Amniotic epithelial cell (primary cell): Measurements from ENCODE around the gene FLVCR2.
"Not testable (repeated sequence)": the region's sequence is repeated elsewhere in the genome, so short reads cannot be mapped to it uniquely, and the experiment has no call there.

Source experiments
- DNase-seq: peaks from one replicate; pipeline ENCODE4 v3.0.0-alpha.2; 2010; ENCODE audit warnings: low read depth

The FLVCR2 gene

GRCh38 chr14:75595226-75595625 is 16.8 kb downstream of the FLVCR2 start:
- peak; percentile 32 for DNase-seq

GRCh38 chr14:75597149-75597548 is 18.7 kb downstream of the FLVCR2 start:
- no peak for DNase-seq

- DNase-seq: not testable (repeated sequence)
These were observed 21.7 kb downstream of the FLVCR2 start for GRCh38 chr14:75600100-75600499.

GRCh38 chr14:75601061-75601460 is 22.6 kb downstream of the FLVCR2 start:
- DNase-seq: not testable (repeated sequence)

GRCh38 chr14:75602503-75602902 is 24.1 kb downstream of the FLVCR2 start:
- DNase-seq: no peak

- DNase-seq: no peak
These were observed 26.8 kb downstream of the FLVCR2 start for GRCh38 chr14:75604979-75605851.

GRCh38 chr14:75605916-75606315 is 27.5 kb downstream of the FLVCR2 start:
- DNase-seq: no peak

GRCh38 chr14:75607044-75607443 is 28.6 kb downstream of the FLVCR2 start:
- no peak for DNase-seq

GRCh38 chr14:75607842-75608640 is 29.6 kb downstream of the FLVCR2 start:
- DNase-seq: no peak

GRCh38 chr14:75609116-75609515 is 30.7 kb downstream of the FLVCR2 start:
- DNase-seq: no peak

- DNase-seq: no peak
These were observed 31.4 kb downstream of the FLVCR2 start for GRCh38 chr14:75609606-75610475.

- DNase-seq: peak; percentile 67
These were observed 32.4 kb downstream of the FLVCR2 start for GRCh38 chr14:75610834-75611233.

GRCh38 chr14:75612157-75612556 is 33.7 kb downstream of the FLVCR2 start:
- DNase-seq: no peak

GRCh38 chr14:75614179-75614578 is 35.8 kb downstream of the FLVCR2 start:
- DNase-seq: peak; percentile 16

- DNase-seq: no peak
These were observed 36.8 kb downstream of the FLVCR2 start for GRCh38 chr14:75615200-75615599.

- DNase-seq: no peak
These were observed 41.1 kb downstream of the FLVCR2 start for GRCh38 chr14:75619548-75619947.

- DNase-seq: no peak
These were observed 46.6 kb downstream of the FLVCR2 start for GRCh38 chr14:75625034-75625433.

- no peak for DNase-seq
These were observed 48.0 kb downstream of the FLVCR2 start for GRCh38 chr14:75626396-75626795.

- DNase-seq: peak; percentile 83
These were observed 48.4 kb downstream of the FLVCR2 start for GRCh38 chr14:75626863-75627262.

GRCh38 chr14:75627406-75627805 is 49.0 kb downstream of the FLVCR2 start:
- no peak for DNase-seq

- DNase-seq: no peak
These were observed 50.4 kb downstream of the FLVCR2 start for GRCh38 chr14:75628816-75629215.
